HepG2 (cell line): ENCODE data around the gene ZBTB43. TPM values are rescaled to one million over a fixed set of nuclear protein-coding genes. Genes with fewer than 3 reads are reported as not detected.

Experiments used
- ATAC-seq: fragments of 200-7000 bp; cut with Tn5 transposase; 3 replicates; pipeline ENCODE4 v1.9.1; 2020; ENCODE audit warnings: mild to moderate bottlenecking, moderate library complexity
- Bru-seq: library from RNA; stranded (reverse); fragments of 400-500 nt; gene quantifications from one replicate; lab custom pipeline; 2021; lab: Mats Ljungman, UMichigan
- BruChase-seq, 2 experiments: library from RNA; stranded (reverse); fragments of 400-500 nt; gene quantifications; one replicate each; lab custom pipeline; 2021; lab: Mats Ljungman, UMichigan
- BruUV-seq: library from RNA; stranded (reverse); fragments of 400-500 nt; replicated peaks from 2 replicates; lab custom pipeline; 2021; lab: Mats Ljungman, UMichigan
- CTCF ChIA-PET: fragments of 300-600 bp; formaldehyde crosslinking; extraction: SDS; loops from one replicate; lab custom pipeline; 2021; ENCODE audit warnings: low total read pairs, inconsistent platforms, low intra/inter-chr PET ratio; lab: Yijun Ruan, JAX
- POLR2A ChIA-PET: fragments of 350-600 bp; sonication (Branson Sonifier 250); formaldehyde crosslinking; loops from one replicate; lab custom pipeline; 2020; ENCODE audit warnings: antibody characterized with exemption, inconsistent platforms; lab: Yijun Ruan, JAX
- DNase-seq: peaks from one replicate; pipeline ENCODE4 v3.0.0-alpha.2; 2015; ENCODE audit warnings: low spot score
- FAIRE-seq: peaks from 3 replicates; lab custom pipeline; 2011; peaks lifted over from hg19 to GRCh38; lab: Jason Lieb, UNC
- H2AFZ ChIP-seq: one replicate; pipeline ENCODE4 v1.6.1; 2011; ENCODE audit warnings: low read length, inconsistent platforms
- H3K27ac ChIP-seq: fragments of 300-600 bp; 3 replicates; pipeline ENCODE4 v1.8.0; 2011; ENCODE audit warnings: mixed run types, mild to moderate bottlenecking, mixed read lengths, low read length, inconsistent platforms; ENCODE audit not compliant: insufficient read depth; ENCODE audit errors: extremely low read length
- H3K27me3 ChIP-seq, 2 experiments: fragments of 200-600 bp in 1 of 2; 2 replicates in 1 of 2; 3 replicates in 1 of 2; pipeline versions ENCODE4 v1.6.0 to v1.8.0; 2011; ENCODE audit warnings: low read length in 2 of 2, mild to moderate bottlenecking in 2 of 2, moderate library complexity in 2 of 2, inconsistent platforms in 1 of 2; ENCODE audit not compliant: insufficient read depth in 2 of 2, control insufficient read depth in 1 of 2
- H3K36me3 ChIP-seq, 2 experiments: fragments of 200-600 bp in 1 of 2; replicated peaks in 1 of 2; 2 replicates in 1 of 2; 3 replicates in 1 of 2; pipeline versions ENCODE4 v1.5.1 to v1.8.0; 2011; ENCODE audit warnings: low read length in 2 of 2, inconsistent platforms in 1 of 2; ENCODE audit not compliant: insufficient read depth in 2 of 2, control insufficient read depth in 1 of 2
- H3K4me1 ChIP-seq: 2 replicates; pipeline ENCODE4 v1.5.1; 2012; ENCODE audit warnings: low read length, inconsistent platforms; ENCODE audit not compliant: insufficient read depth
- H3K4me2 ChIP-seq: 2 replicates; pipeline ENCODE4 v1.6.0; 2011; ENCODE audit warnings: low read depth, low read length, inconsistent platforms
- H3K4me3 ChIP-seq, 3 experiments: fragments of 200-600 bp in 1 of 3; sonication (generic), shearing (Covaris generic) in 1 of 3; replicated peaks in 1 of 3; 2 replicates each; pipeline ENCODE4 v1.5.1; 2011 to 2016; ENCODE audit warnings: low read length in 3 of 3, inconsistent platforms in 2 of 3, low read depth in 2 of 3, mild to moderate bottlenecking in 2 of 3, control low read depth in 1 of 3, mixed read lengths in 1 of 3; ENCODE audit not compliant: insufficient read depth in 1 of 3
- H3K79me2 ChIP-seq: one replicate; pipeline ENCODE4 v1.6.1; 2011; ENCODE audit warnings: low read length, inconsistent platforms; ENCODE audit not compliant: insufficient read depth
- H3K9ac ChIP-seq: 2 replicates; pipeline ENCODE4 v1.6.0; 2011; ENCODE audit warnings: mild to moderate bottlenecking, low read depth, low read length, inconsistent platforms; ENCODE audit not compliant: insufficient read depth
- H3K9me3 ChIP-seq: 2 replicates; pipeline ENCODE4 v1.5.1; 2012; ENCODE audit warnings: mild to moderate bottlenecking, low read length
- H4K20me1 ChIP-seq: 2 replicates; pipeline ENCODE4 v1.6.0; 2011; ENCODE audit warnings: inconsistent platforms, mild to moderate bottlenecking, low read length, moderate library complexity; ENCODE audit not compliant: insufficient read depth
- AGO1 ChIP-seq: fragments of 200-400 bp; formaldehyde crosslinking; IDR thresholded peaks from 2 replicates; pipeline ENCODE4 v1.6.1; 2017; ENCODE audit warnings: mild to moderate bottlenecking, low read depth, low read length, moderate library complexity; ENCODE audit not compliant: poor library complexity, severe bottlenecking
- BRF2 ChIP-seq: sonication (generic); formaldehyde crosslinking; IDR thresholded peaks from 2 replicates; pipeline ENCODE4 v1.8.1; 2022; ENCODE audit warnings: mild to moderate bottlenecking, missing genetic modification reagents
- CCAR2 ChIP-seq: fragments of 200-400 bp; formaldehyde crosslinking; optimal IDR thresholded peaks from 2 replicates; pipeline ENCODE3; 2018; ENCODE audit warnings: low read depth, mild to moderate bottlenecking, low read length, moderate library complexity
- HBP1 ChIP-seq: IDR thresholded peaks from 2 replicates; pipeline ENCODE4 v1.6.1; 2016; ENCODE audit warnings: low read depth, control low read depth
- RARG ChIP-seq: sonication (generic); formaldehyde crosslinking; IDR thresholded peaks from 2 replicates; pipeline ENCODE4 v1.4.0; 2020; ENCODE audit warnings: low read depth, mild to moderate bottlenecking, missing genetic modification reagents
- SOX6 ChIP-seq, 2 experiments: fragments of 450-650 bp in 1 of 2; sonication (generic) in 1 of 2; formaldehyde crosslinking in 1 of 2; IDR thresholded peaks; 2 replicates each; pipeline versions ENCODE4 v1.4.0 to v1.6.1; 2017 to 2020; ENCODE audit warnings: antibody characterized with exemption in 1 of 2, mild to moderate bottlenecking in 1 of 2, missing genetic modification reagents in 1 of 2
- ZNF44 ChIP-seq: sonication (generic); formaldehyde crosslinking; IDR thresholded peaks from 2 replicates; pipeline ENCODE4 v1.5.1; 2020; ENCODE audit warnings: mild to moderate bottlenecking, missing genetic modification reagents
- WGBS: methylation state at CpG from one replicate; pipeline ENCODE4 v1.1.6; 2017; ENCODE audit warnings: low lambda C conversion rate; 5-methylcytosine and 5-hydroxymethylcytosine counted together
- in situ Hi-C: cut with HindIII; loops from 2 replicates; pipeline ENCODE4 v1.10.0; 2017; ENCODE audit warnings: low pct_unique_long_range_greater_than_20kb; ENCODE audit not compliant: extremely low pct_ligation_motif_present
- intact Hi-C: fragments of 100-400 bp; cut with micrococcal nuclease; formaldehyde crosslinking; loops from one replicate; pipeline ENCODE4 v1.10.0; 2022; ENCODE audit not compliant: unreplicated experiment
- long read RNA-seq, 2 experiments: library from RNA in 1 of 2; library from polyadenylated mRNA in 1 of 2; stranded (forward) in 1 of 2; unstranded in 1 of 2; transcript quantifications; one replicate each; pipeline ENCODE4 v2.0.0, GENCODE V29; 2019 to 2022
- polyA minus RNA-seq, 3 experiments: library from RNA; depleted of rRNA, polyadenylated mRNA; stranded (reverse); fragments of >200 nt; gene quantifications; 2 replicates each; pipeline ENCODE4 v1.2.3, GENCODE V29; 2011; ENCODE audit warnings: low replicate concordance in 1 of 3
- polyA plus RNA-seq, 8 experiments: library from polyadenylated mRNA; depleted of rRNA in 3 of 8; stranded (reverse) in 7 of 8; unstranded in 1 of 8; fragments of >200 nt; fragmentation: Illumina TruSeq in 4 of 8; extraction: Trizol in 4 of 8; gene quantifications; 2 replicates each; pipeline versions ENCODE4 v1.2.1 to v1.2.3, GENCODE V29; 2011 to 2016; ENCODE audit warnings: low read depth in 4 of 8, missing spikeins in 1 of 8, mixed read lengths in 1 of 8; ENCODE audit not compliant: insufficient read depth in 1 of 8
- total RNA-seq, 5 experiments: library from RNA; depleted of rRNA; stranded (reverse); fragments of >200 nt; fragmentation: Illumina TruSeq; extraction: Trizol; gene quantifications; 2 replicates each; pipeline ENCODE4 v1.2.3, GENCODE V29; 2016; ENCODE audit warnings: low read depth in 1 of 5
- TF ChIP-seq, protein P1 (sequence below): sonication (generic); formaldehyde crosslinking; IDR thresholded peaks from 2 replicates; pipeline ENCODE4 v1.4.0; 2020; ENCODE audit warnings: missing genetic modification reagents

ZBTB43 gene, protein sequence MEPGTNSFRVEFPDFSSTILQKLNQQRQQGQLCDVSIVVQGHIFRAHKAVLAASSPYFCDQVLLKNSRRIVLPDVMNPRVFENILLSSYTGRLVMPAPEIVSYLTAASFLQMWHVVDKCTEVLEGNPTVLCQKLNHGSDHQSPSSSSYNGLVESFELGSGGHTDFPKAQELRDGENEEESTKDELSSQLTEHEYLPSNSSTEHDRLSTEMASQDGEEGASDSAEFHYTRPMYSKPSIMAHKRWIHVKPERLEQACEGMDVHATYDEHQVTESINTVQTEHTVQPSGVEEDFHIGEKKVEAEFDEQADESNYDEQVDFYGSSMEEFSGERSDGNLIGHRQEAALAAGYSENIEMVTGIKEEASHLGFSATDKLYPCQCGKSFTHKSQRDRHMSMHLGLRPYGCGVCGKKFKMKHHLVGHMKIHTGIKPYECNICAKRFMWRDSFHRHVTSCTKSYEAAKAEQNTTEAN
- 7.1 and 12.0 TPM in 2 replicates for total RNA-seq (2016; rRNA removed; fragmentation: Illumina TruSeq; extraction: Trizol)
- total RNA-seq (2016; cell fraction: cytosol; rRNA removed; fragmentation: Illumina TruSeq; extraction: Trizol; ENCODE audit: low read depth) = 0.51 and 0.71 TPM in 2 replicates
- total RNA-seq (2016; cell fraction: insoluble cytoplasmic fraction; rRNA removed; fragmentation: Illumina TruSeq; extraction: Trizol) = 10.2 and 10.7 TPM in 2 replicates
- total RNA-seq (2016; cell fraction: membrane; rRNA removed; fragmentation: Illumina TruSeq; extraction: Trizol) = 2.3 and 3.3 TPM in 2 replicates
- 7.2 and 11.1 TPM in 2 replicates for total RNA-seq (2016; cell fraction: nucleus; rRNA removed; fragmentation: Illumina TruSeq; extraction: Trizol)
- 6.9 and 31.4 TPM in 2 replicates for polyA plus RNA-seq (2011; rRNA removed)
- 3.4 and 4.4 TPM in 2 replicates for polyA plus RNA-seq (2011; cell fraction: cytosol; rRNA removed)
- 6.3 and 6.5 TPM in 2 replicates for polyA plus RNA-seq (2011; cell fraction: nucleus; rRNA removed)
- polyA plus RNA-seq (2012) = 4.7 and 5.8 TPM in 2 replicates
- polyA plus RNA-seq (2016; cell fraction: cytosol; fragmentation: Illumina TruSeq; extraction: Trizol; ENCODE audit: low read depth) = 0.08 and 0.10 TPM in 2 replicates
- polyA plus RNA-seq (2016; cell fraction: insoluble cytoplasmic fraction; fragmentation: Illumina TruSeq; extraction: Trizol; ENCODE audit: low read depth) = 4.9 and 6.7 TPM in 2 replicates
- polyA plus RNA-seq (2016; cell fraction: membrane; fragmentation: Illumina TruSeq; extraction: Trizol; ENCODE audit: low read depth) = 0.66 and 0.76 TPM in 2 replicates
- 10.4 and 12.2 TPM in 2 replicates for polyA plus RNA-seq (2016; cell fraction: nucleus; fragmentation: Illumina TruSeq; extraction: Trizol; ENCODE audit: insufficient read depth, low read depth)
- polyA minus RNA-seq (2011; rRNA and poly(A)+ RNA removed; ENCODE audit: low replicate concordance) = 9.9 and 46.2 TPM in 2 replicates
- polyA minus RNA-seq (2011; cell fraction: cytosol; rRNA and poly(A)+ RNA removed) = 4.0 and 10.6 TPM in 2 replicates
- polyA minus RNA-seq (2011; cell fraction: nucleus; rRNA and poly(A)+ RNA removed) = 7.5 and 9.6 TPM in 2 replicates
- Bru-seq, nascent RNA = percentile 82 among the genes with signal in this experiment
- BruChase-seq, experiment 1, labeled RNA remaining after a 6-hour chase = percentile 77 among the genes with signal in this experiment
- BruChase-seq, experiment 2, labeled RNA remaining after a 2-hour chase = percentile 87 among the genes with signal in this experiment
- long read RNA-seq, experiment 1, full-length matches to known transcripts = 3 of 4 reads
- long read RNA-seq, experiment 1, partial matches to known transcripts = 0 of 4 reads
- long read RNA-seq, experiment 1, other reads (novel, unspliced or antisense) = 1 of 4 reads
- long read RNA-seq, experiment 2, full-length matches to known transcripts = 4 of 5 reads
- long read RNA-seq, experiment 2, partial matches to known transcripts = 0 of 5 reads
- long read RNA-seq, experiment 2, other reads (novel, unspliced or antisense) = 1 of 5 reads

- CTCF ChIA-PET = no interaction called here
- POLR2A ChIA-PET = interaction anchor here (0.9 to 1.5 kb wide), 3 partner anchors 15 to 110 kb away, joined by 3 to 5 read pairs (median 3); partner anchors contain the start of gene RALGPS1
- FAIRE-seq (no peak), ATAC-seq (peak; percentile 90), DNase-seq (peak; percentile 91)
- Histone ChIP-seq H3K27ac (peak within 1 kb of the TSS; percentile 89), H3K4me3 (peak within 1 kb of the TSS; percentile 83 to 94 (median 92)), H3K9me3 (no peaks in the 10 kb centered on the region), H3K4me2 (peak within 1 kb of the TSS; percentile 97), H3K27me3 (peaks cover 0 to 4% of the 10 kb centered on the region in 2 experiments; a peak in 1 of 5 replicates), H3K9ac (peak within 1 kb of the TSS; percentile 95), H3K4me1 (peaks cover 81% of the 10 kb centered on the region), H3K79me2 (peaks cover 42% of the 10 kb centered on the region), H3K36me3 (no peaks in the 10 kb centered on the region), H4K20me1 (peaks cover 12% of the 10 kb centered on the region), H2AFZ (peak within 1 kb of the TSS; percentile 67)
- intact Hi-C loops (no loop called here), in situ Hi-C loops (no loop called here)
- WGBS = 23% methylated on average over 16 of the region's 79 CpGs
- BruUV-seq = no TSS peak
- TF ChIP-seq, protein P1, sequence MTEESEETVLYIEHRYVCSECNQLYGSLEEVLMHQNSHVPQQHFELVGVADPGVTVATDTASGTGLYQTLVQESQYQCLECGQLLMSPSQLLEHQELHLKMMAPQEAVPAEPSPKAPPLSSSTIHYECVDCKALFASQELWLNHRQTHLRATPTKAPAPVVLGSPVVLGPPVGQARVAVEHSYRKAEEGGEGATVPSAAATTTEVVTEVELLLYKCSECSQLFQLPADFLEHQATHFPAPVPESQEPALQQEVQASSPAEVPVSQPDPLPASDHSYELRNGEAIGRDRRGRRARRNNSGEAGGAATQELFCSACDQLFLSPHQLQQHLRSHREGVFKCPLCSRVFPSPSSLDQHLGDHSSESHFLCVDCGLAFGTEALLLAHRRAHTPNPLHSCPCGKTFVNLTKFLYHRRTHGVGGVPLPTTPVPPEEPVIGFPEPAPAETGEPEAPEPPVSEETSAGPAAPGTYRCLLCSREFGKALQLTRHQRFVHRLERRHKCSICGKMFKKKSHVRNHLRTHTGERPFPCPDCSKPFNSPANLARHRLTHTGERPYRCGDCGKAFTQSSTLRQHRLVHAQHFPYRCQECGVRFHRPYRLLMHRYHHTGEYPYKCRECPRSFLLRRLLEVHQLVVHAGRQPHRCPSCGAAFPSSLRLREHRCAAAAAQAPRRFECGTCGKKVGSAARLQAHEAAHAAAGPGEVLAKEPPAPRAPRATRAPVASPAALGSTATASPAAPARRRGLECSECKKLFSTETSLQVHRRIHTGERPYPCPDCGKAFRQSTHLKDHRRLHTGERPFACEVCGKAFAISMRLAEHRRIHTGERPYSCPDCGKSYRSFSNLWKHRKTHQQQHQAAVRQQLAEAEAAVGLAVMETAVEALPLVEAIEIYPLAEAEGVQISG (CRISPR knock-in tag) = peak; percentile 77
- 0 out of 2 replicates have a peak, but pooled peaks have one; percentile 49 for TF ChIP-seq BRF2 (CRISPR knock-in tag)
- TF ChIP-seq RARG = no peak
- no peak for TF ChIP-seq CCAR2
- TF ChIP-seq HBP1 (CRISPR knock-in tag) = no peak; the same call in none of the 2 replicates
- peak; percentile 34 for TF ChIP-seq AGO1
- no peak for TF ChIP-seq ZNF44 (CRISPR knock-in tag)
- no peak for TF ChIP-seq SOX6 (IDR thresholded peaks at IDR 0.05)
- TF ChIP-seq SOX6 (CRISPR knock-in tag; IDR thresholded peaks at IDR 0.05) = peak; percentile 77
Measured at GRCh38 chr9:126804696-126805553, at the start of gene ZBTB43. ZBTB43 (plus strand) TSS chr9:126805040; CDS start chr9:126832510, 27,470 bp downstream.
